MG63 (cell line): ENCODE results near the gene SLC35F3. TPM values are rescaled to one million over a fixed set of nuclear protein-coding genes. Genes with fewer than 3 reads are reported as not detected.

ENCODE experiments used
- DNase-seq: peaks from one replicate; pipeline ENCODE4 v3.0.0-alpha.2; 2020
- H3K27me3 ChIP-seq: fragments of 250-450 bp; sonication (Bioruptor Pico); 2 replicates; pipeline ENCODE4 v1.5.1; 2020; ENCODE audit warnings: mild to moderate bottlenecking, moderate library complexity
- H3K36me3 ChIP-seq: fragments of 250-450 bp; sonication (Bioruptor Pico); 2 replicates; pipeline ENCODE4 v1.5.1; 2020; ENCODE audit warnings: mild to moderate bottlenecking, moderate library complexity
- H3K4me3 ChIP-seq: fragments of 250-450 bp; sonication (Bioruptor Pico); 2 replicates; pipeline ENCODE4 v1.5.1; 2020; ENCODE audit warnings: mild to moderate bottlenecking, moderate library complexity
- H3K9me3 ChIP-seq: fragments of 250-450 bp; sonication (Bioruptor Pico); 2 replicates; pipeline ENCODE4 v1.5.1; 2020; ENCODE audit warnings: mild to moderate bottlenecking, moderate library complexity
- total RNA-seq: library from RNA; depleted of rRNA; stranded (reverse); fragments of >200 nt; shearing (Covaris generic); gene quantifications from 2 replicates; pipeline ENCODE4 v1.2.3, GENCODE V29; 2014; ENCODE audit warnings: low replicate concordance

Gene SLC35F3
- total RNA-seq, 1 experiment from 2014 or later = 2.5 TPM

GRCh38 chr1:233945573-233945972 is 41.1 kb downstream of the SLC35F3 start:
- no peak for DNase-seq
- H3K9me3 ChIP-seq = 0 out of 2 replicates have a peak, but pooled peaks cover 2% of the 10 kb centered on the region
- no peak overlapping the region for H3K4me3 ChIP-seq
- H3K36me3 ChIP-seq = no peaks in the 10 kb centered on the region
- peaks cover 8% of the 10 kb centered on the region for H3K27me3 ChIP-seq

GRCh38 chr1:233945979-233946378 is 41.5 kb downstream of the SLC35F3 start:
- DNase-seq = no peak
- Histone ChIP-seq H3K27me3 (peaks cover 8% of the 10 kb centered on the region), H3K9me3 (0 out of 2 replicates have a peak, but pooled peaks cover 3% of the 10 kb centered on the region), H3K4me3 (no peak overlapping the region), H3K36me3 (no peaks in the 10 kb centered on the region)

GRCh38 chr1:233946724-233947123 is 42.2 kb downstream of the SLC35F3 start:
- H3K4me3 ChIP-seq = no peak overlapping the region
- no peaks in the 10 kb centered on the region for H3K36me3 ChIP-seq
- peaks cover 8% of the 10 kb centered on the region for H3K27me3 ChIP-seq
- DNase-seq = no peak
- 0 out of 2 replicates have a peak, but pooled peaks cover 3% of the 10 kb centered on the region for H3K9me3 ChIP-seq

DNA sequence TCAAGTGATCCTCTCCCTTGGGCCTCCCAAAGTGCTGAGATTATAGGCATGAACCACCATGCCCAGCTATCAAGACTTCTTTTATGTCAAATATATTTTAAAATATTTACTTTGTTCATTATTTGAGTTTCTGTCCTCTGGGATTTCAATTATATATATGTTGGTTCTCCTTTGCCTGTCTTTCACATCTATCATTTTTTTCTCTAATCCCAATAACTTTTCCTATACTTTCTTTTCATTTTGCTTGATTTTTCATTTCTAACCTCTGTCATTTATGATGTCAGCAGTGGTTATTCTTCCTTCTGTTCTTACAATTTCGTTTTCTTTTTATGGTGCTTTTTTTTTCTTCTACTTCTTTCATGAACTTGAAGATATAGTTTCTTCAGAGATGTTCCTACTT is 47.3 kb downstream of the SLC35F3 start:
- Histone ChIP-seq H3K9me3 (peaks cover 7% of the 10 kb centered on the region), H3K36me3 (no peaks in the 10 kb centered on the region), H3K4me3 (no peak overlapping the region), H3K27me3 (peaks cover 5% of the 10 kb centered on the region; the same call in 1 of the 2 replicates)
- DNase-seq = no peak

DNA sequence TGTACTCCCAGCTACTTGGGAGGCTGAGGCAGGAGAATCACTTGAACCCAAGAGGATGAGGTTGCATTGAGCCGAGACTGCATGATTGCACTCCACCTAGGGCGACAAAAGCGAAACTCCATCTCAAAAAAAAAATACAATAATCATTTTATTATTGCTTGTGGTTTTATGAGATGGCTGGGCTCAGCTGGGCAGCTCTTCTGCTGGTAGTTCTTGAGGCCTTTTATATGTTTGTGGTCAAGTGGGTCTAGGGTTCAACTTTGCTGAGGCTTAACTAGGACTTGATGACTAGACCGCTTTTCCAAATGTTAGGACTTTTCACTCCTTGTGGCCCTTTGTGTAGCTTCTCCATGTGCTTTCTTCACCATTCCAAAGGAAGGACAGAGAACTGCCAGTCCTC is 53.2 kb downstream of the SLC35F3 start:
- DNase-seq = no peak

GRCh38 chr1:233959102-233959501 is 54.6 kb downstream of the SLC35F3 start:
- Histone ChIP-seq H3K36me3 (no peaks in the 10 kb centered on the region), H3K27me3 (peaks cover 12% of the 10 kb centered on the region), H3K4me3 (no peak overlapping the region), H3K9me3 (no peaks in the 10 kb centered on the region)
- no peak for DNase-seq

More for the DNA sequence above, 53.2 kb downstream of the SLC35F3 start:
- Histone ChIP-seq H3K36me3 (no peaks in the 10 kb centered on the region), H3K9me3 (no peaks in the 10 kb centered on the region), H3K27me3 (peaks cover 12% of the 10 kb centered on the region), H3K4me3 (no peak overlapping the region)

DNA sequence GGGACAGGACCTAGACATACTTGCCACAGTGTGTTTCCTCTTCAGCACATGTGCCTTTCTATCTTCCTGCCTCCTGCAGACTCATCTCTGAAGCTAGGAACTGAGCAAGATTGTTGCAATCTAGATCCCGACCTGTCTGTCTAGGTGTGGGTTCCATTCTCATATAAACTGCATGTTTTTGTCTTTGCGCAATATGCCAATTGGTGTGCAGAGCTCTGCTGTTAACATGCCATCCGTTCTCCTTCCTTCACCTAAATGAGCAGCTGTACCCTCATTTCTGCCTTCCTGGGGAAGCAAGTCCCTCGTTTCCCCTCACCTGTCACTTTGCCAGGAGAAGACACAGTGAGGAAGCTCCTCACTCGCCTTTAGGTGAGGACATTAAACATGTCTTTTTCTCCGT is 55.5 kb downstream of the SLC35F3 start:
- Histone ChIP-seq H3K9me3 (no peaks in the 10 kb centered on the region), H3K4me3 (no peak overlapping the region), H3K27me3 (peaks cover 12% of the 10 kb centered on the region)

GRCh38 chr1:233960386-233960785 is 55.9 kb downstream of the SLC35F3 start:
- peaks cover 2% of the 10 kb centered on the region; the same call in 1 of the 2 replicates for H3K9me3 ChIP-seq
- H3K4me3 ChIP-seq = no peak overlapping the region
- H3K36me3 ChIP-seq = no peaks in the 10 kb centered on the region
- peaks cover 12% of the 10 kb centered on the region for H3K27me3 ChIP-seq
- DNase-seq = no peak

More for the DNA sequence above, 55.5 kb downstream of the SLC35F3 start:
- no peak for DNase-seq
- no peaks in the 10 kb centered on the region for H3K36me3 ChIP-seq

DNA sequence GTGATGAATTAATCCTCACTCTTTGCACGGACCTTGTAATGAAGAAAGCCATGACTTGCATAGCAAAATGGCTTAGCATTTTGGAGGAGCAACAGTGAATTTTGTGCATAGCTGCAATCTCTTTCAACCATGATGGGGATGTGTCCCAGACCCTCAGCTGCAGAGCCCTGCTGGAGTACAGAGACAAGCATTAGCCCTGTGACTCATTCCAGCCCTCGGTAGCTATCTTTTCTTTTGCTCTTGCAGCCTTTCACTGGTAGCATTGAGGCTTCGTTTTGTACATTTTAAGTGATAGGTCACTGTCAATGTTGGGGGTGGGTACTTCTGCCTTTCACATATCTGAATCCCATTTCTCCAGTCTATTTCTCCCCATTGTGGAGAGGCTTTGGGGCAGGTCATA is 58.4 kb downstream of the SLC35F3 start:
- Histone ChIP-seq H3K4me3 (no peak overlapping the region), H3K36me3 (no peaks in the 10 kb centered on the region), H3K9me3 (peaks cover 7% of the 10 kb centered on the region; the same call in 1 of the 2 replicates), H3K27me3 (peaks cover 11% of the 10 kb centered on the region)
- no peak for DNase-seq

GRCh38 chr1:233965856-233966255 is 61.4 kb downstream of the SLC35F3 start:
- H3K9me3 ChIP-seq = peaks cover 7% of the 10 kb centered on the region; the same call in 1 of the 2 replicates
- H3K4me3 ChIP-seq = no peak overlapping the region
- DNase-seq = no peak
- no peaks in the 10 kb centered on the region for H3K36me3 ChIP-seq
- peaks cover 7% of the 10 kb centered on the region for H3K27me3 ChIP-seq

- Histone ChIP-seq H3K36me3 (no peaks in the 10 kb centered on the region), H3K4me3 (no peak overlapping the region), H3K9me3 (no peaks in the 10 kb centered on the region), H3K27me3 (no peaks in the 10 kb centered on the region)
- DNase-seq = no peak
Measured at GRCh38 chr1:233971753-233972152, 67.3 kb downstream of the SLC35F3 start.

- DNase-seq = no peak
- Histone ChIP-seq H3K27me3 (no peaks in the 10 kb centered on the region), H3K4me3 (no peak overlapping the region), H3K9me3 (no peaks in the 10 kb centered on the region), H3K36me3 (no peaks in the 10 kb centered on the region)
Measured at GRCh38 chr1:233972563-233972950, 68.1 kb downstream of the SLC35F3 start.

DNA sequence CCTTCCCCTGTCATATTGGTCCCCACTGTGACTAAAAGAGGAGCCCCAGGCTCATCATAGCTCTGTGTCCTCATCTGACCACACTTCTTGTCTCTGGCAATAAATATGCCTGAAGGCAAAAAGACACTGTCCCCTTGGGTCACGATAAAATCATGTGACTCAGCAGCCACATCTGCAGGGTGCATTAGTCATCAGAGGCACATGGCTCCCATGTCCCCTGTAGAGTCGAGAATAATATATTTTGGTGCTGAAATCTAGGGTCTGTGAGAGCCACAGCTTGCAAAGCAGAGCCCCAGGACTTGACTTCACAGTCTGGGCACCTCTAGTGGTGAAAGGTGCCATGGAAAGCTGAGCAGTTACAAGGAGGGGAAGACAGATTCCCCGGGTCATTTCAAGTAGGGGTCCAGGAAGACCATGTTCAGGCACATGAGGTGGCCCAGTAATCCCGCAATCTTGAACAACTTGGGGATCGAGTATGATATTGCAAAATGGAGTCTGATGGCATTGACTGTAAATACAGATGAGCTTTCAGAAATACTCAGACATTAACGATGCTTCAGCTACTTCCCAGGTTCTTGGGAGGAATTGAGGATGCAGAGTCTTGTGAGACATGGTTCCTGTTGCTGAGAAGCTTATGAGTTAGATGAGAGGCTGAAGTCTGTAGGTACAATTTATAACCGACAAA is 68.6 kb downstream of the SLC35F3 start:
- H3K9me3 ChIP-seq = no peaks in the 10 kb centered on the region
- DNase-seq = no peak
- H3K27me3 ChIP-seq = no peaks in the 10 kb centered on the region
- H3K36me3 ChIP-seq = no peaks in the 10 kb centered on the region
- no peak overlapping the region for H3K4me3 ChIP-seq

GRCh38 chr1:233975486-233975885 is 71.0 kb downstream of the SLC35F3 start:
- Histone ChIP-seq H3K9me3 (no peaks in the 10 kb centered on the region), H3K36me3 (no peaks in the 10 kb centered on the region), H3K27me3 (no peaks in the 10 kb centered on the region; the same call in 1 of the 2 replicates), H3K4me3 (no peak overlapping the region)
- DNase-seq = no peak

- no peak for DNase-seq
- H3K27me3 ChIP-seq = peaks cover 3% of the 10 kb centered on the region
- H3K9me3 ChIP-seq = no peaks in the 10 kb centered on the region
- H3K4me3 ChIP-seq = no peak overlapping the region
- H3K36me3 ChIP-seq = no peaks in the 10 kb centered on the region
Measured at GRCh38 chr1:233981042-233981675, 76.7 kb downstream of the SLC35F3 start.

- peaks cover 10% of the 10 kb centered on the region for H3K27me3 ChIP-seq
- H3K4me3 ChIP-seq = no peak overlapping the region
- H3K9me3 ChIP-seq = no peaks in the 10 kb centered on the region
- H3K36me3 ChIP-seq = no peaks in the 10 kb centered on the region
- DNase-seq = no peak
Measured at GRCh38 chr1:233982827-233983518, 78.5 kb downstream of the SLC35F3 start.

DNA sequence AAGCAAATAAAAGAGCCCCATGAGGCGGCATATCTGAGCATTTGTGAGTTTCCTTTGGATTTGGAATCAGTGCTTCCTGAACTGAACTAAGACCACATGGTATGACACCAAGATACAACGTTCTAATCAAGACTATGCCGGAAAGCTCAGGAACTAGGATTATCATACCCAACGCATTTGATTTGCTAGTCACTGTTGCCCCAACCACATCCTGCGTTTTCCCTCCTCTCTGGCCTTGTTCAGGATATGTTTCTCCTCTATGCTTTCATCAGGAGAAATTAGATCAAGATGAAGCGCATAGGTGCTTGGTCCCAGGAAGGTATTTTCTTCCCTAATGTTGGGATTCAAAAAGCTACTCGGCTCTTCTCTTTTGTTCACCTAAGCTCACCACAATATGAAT is 79.3 kb downstream of the SLC35F3 start:
- DNase-seq = no peak
- Histone ChIP-seq H3K4me3 (no peak overlapping the region), H3K9me3 (no peaks in the 10 kb centered on the region), H3K27me3 (peaks cover 15% of the 10 kb centered on the region), H3K36me3 (no peaks in the 10 kb centered on the region)
